Gastrocnemius medialis (tissue), 4 donors: Measurements from ENCODE around the gene EFNB3. TPM values are rescaled to one million over a fixed set of nuclear protein-coding genes. Genes with fewer than 3 reads are reported as not detected.
A peak's percentile ranks its signal among the peaks of the same experiment; 100 is the strongest.

Experiments used
- ATAC-seq, 2 donors: fragments of 150-250 bp; one replicate each; pipeline ENCODE4 v1.9.1; 2016
- DNase-seq, 2 donors: peaks; one replicate each; pipeline ENCODE4 v3.0.0-alpha.2; 2019
- H3K27ac ChIP-seq, 4 donors: fragments of 200-600 bp; sonication (generic); 1 replicate in 1 of 4; 2 replicates in 3 of 4; pipeline ENCODE4 v1.5.1; 2016 to 2018; ENCODE audit warnings: mild to moderate bottlenecking in 2 of 4, moderate library complexity in 1 of 4
- H3K27me3 ChIP-seq, 3 donors: fragments of 200-600 bp; sonication (generic) in 2 of 3; 1 replicate in 1 of 3; 2 replicates in 2 of 3; pipeline versions ENCODE4 v1.5.1 to v1.6.0; 2016 to 2019; ENCODE audit warnings: mild to moderate bottlenecking in 1 of 3, moderate library complexity in 1 of 3
- H3K36me3 ChIP-seq, 2 donors: fragments of 200-600 bp; sonication (generic) in 1 of 2; one replicate each; pipeline ENCODE4 v1.5.1; 2017 to 2018
- H3K4me1 ChIP-seq, 2 donors: fragments of 200-600 bp; sonication (generic) in 1 of 2; one replicate each; pipeline ENCODE4 v1.5.1; 2016 to 2017; ENCODE audit warnings: mild to moderate bottlenecking in 2 of 2
- H3K4me3 ChIP-seq, 4 donors: fragments of 200-600 bp; sonication (generic) in 3 of 4; 1 replicate in 1 of 4; 2 replicates in 3 of 4; pipeline ENCODE4 v1.5.1; 2016 to 2019; ENCODE audit warnings: mild to moderate bottlenecking in 2 of 4
- H3K9me3 ChIP-seq, 3 donors: fragments of 200-600 bp; sonication (generic) in 2 of 3; 1 replicate in 1 of 3; 2 replicates in 2 of 3; pipeline ENCODE4 v1.5.1; 2016 to 2019
- POLR2A ChIP-seq, 2 donors: fragments of 450-650 bp; IDR thresholded peaks; one replicate each; pipeline ENCODE4 v1.6.1; 2017; ENCODE audit warnings: antibody characterized with exemption in 2 of 2, mild to moderate bottlenecking in 2 of 2, moderate library complexity in 2 of 2
- in situ Hi-C, 4 donors: fragments of 200-750 bp; cut with MboI; loops; one replicate each; pipeline versions ENCODE4 v1.15.0 to v1.8.0; 2017; ENCODE audit warnings: low sequenced_read_pairs in 4 of 4
- intact Hi-C: fragments of 100-400 bp; cut with DNase I; formaldehyde crosslinking; loops from one replicate; pipeline ENCODE4 v1.15.1; 2023; ENCODE audit warnings: low total_unique reads
- total RNA-seq, 4 donors: library from RNA; depleted of rRNA; stranded (reverse); fragments of >200 nt; gene quantifications; one replicate each; pipeline versions ENCODE4 v1.1.0 to v1.2.3, GENCODE V29; 2016
- TF ChIP-seq, protein P1 (sequence below), 5 experiments: fragments of 450-650 bp in 3 of 5; fragments of 200-600 bp in 2 of 5; sonication (generic) in 2 of 5; IDR thresholded peaks in 4 of 5; conservative IDR thresholded peaks in 1 of 5; 1 replicate in 4 of 5; 2 replicates in 1 of 5; pipeline ENCODE4 v1.5.1; 2016 to 2019; ENCODE audit warnings: antibody characterized with exemption in 5 of 5, mild to moderate bottlenecking in 3 of 5, moderate library complexity in 3 of 5

The EFNB3 gene
- total RNA-seq, 4 donors from 2014 or later: 0.13 to 0.46 (median 0.31) TPM; not detected in 1

- in situ Hi-C loops: no loop called here
- H3K36me3 ChIP-seq: peaks cover 5 to 54% of the 10 kb centered on the region in 2 donors
- DNase-seq (no peak), ATAC-seq (no peak)
- H3K4me1 ChIP-seq: no peaks in the 10 kb centered on the region
- no peaks in the 10 kb centered on the region for H3K27me3 ChIP-seq
- no peak overlapping the region for H3K4me3 ChIP-seq
- intact Hi-C loops: no loop called here
- TF ChIP-seq, protein P1, sequence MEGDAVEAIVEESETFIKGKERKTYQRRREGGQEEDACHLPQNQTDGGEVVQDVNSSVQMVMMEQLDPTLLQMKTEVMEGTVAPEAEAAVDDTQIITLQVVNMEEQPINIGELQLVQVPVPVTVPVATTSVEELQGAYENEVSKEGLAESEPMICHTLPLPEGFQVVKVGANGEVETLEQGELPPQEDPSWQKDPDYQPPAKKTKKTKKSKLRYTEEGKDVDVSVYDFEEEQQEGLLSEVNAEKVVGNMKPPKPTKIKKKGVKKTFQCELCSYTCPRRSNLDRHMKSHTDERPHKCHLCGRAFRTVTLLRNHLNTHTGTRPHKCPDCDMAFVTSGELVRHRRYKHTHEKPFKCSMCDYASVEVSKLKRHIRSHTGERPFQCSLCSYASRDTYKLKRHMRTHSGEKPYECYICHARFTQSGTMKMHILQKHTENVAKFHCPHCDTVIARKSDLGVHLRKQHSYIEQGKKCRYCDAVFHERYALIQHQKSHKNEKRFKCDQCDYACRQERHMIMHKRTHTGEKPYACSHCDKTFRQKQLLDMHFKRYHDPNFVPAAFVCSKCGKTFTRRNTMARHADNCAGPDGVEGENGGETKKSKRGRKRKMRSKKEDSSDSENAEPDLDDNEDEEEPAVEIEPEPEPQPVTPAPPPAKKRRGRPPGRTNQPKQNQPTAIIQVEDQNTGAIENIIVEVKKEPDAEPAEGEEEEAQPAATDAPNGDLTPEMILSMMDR (IDR thresholded peaks at IDR 0.05 in 4 of 5, conservative IDR thresholded peaks at IDR 0.05 in 1 of 5): no peak
- TF ChIP-seq POLR2A (IDR thresholded peaks at IDR 0.05): no peak
- H3K27ac ChIP-seq: no peak overlapping the region
- H3K9me3 ChIP-seq: no peaks in the 10 kb centered on the region
Measured at GRCh38 chr17:7668482-7668881, 36.5 kb upstream of the EFNB3 start.

- H3K4me1 ChIP-seq: no peaks in the 10 kb centered on the region
- no peaks in the 10 kb centered on the region for H3K27me3 ChIP-seq
- no peak overlapping the region for H3K4me3 ChIP-seq
- intact Hi-C loops: no loop called here
- H3K9me3 ChIP-seq: no peaks in the 10 kb centered on the region
- no peak for DNase-seq
- in situ Hi-C loops: no loop called here
- H3K36me3 ChIP-seq: peaks cover 5 to 73% of the 10 kb centered on the region in 2 donors
- H3K27ac ChIP-seq: no peak overlapping the region
- TF ChIP-seq, protein P1 (IDR thresholded peaks at IDR 0.05 in 4 of 5, conservative IDR thresholded peaks at IDR 0.05 in 1 of 5): peak in 1 of 5 experiments; percentile 7
- TF ChIP-seq POLR2A (IDR thresholded peaks at IDR 0.05): no peak
- no peak for ATAC-seq
Measured at GRCh38 chr17:7673239-7673638, 31.8 kb upstream of the EFNB3 start.

DNA sequence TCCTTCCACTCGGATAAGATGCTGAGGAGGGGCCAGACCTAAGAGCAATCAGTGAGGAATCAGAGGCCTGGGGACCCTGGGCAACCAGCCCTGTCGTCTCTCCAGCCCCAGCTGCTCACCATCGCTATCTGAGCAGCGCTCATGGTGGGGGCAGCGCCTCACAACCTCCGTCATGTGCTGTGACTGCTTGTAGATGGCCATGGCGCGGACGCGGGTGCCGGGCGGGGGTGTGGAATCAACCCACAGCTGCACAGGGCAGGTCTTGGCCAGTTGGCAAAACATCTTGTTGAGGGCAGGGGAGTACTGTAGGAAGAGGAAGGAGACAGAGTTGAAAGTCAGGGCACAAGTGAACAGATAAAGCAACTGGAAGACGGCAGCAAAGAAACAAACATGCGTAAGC lies 30.1 kb upstream of the EFNB3 start:
- no peaks in the 10 kb centered on the region for H3K9me3 ChIP-seq
- H3K36me3 ChIP-seq: peaks cover 5 to 60% of the 10 kb centered on the region in 2 donors
- no peaks in the 10 kb centered on the region for H3K27me3 ChIP-seq
- TF ChIP-seq POLR2A (IDR thresholded peaks at IDR 0.05): no peak
- TF ChIP-seq, protein P1 (IDR thresholded peaks at IDR 0.05 in 4 of 5, conservative IDR thresholded peaks at IDR 0.05 in 1 of 5): no peak
- H3K4me3 ChIP-seq: no peak overlapping the region
- intact Hi-C loops (no loop called here), in situ Hi-C loops (loop anchor here in 2 of 4 donors (25.0 kb wide), 1 partner anchor 163 kb away; no protein-coding TSS in a partner anchor)
- DNase-seq: no peak
- ATAC-seq: no peak
- no peaks in the 10 kb centered on the region for H3K4me1 ChIP-seq
- no peak overlapping the region for H3K27ac ChIP-seq

DNA sequence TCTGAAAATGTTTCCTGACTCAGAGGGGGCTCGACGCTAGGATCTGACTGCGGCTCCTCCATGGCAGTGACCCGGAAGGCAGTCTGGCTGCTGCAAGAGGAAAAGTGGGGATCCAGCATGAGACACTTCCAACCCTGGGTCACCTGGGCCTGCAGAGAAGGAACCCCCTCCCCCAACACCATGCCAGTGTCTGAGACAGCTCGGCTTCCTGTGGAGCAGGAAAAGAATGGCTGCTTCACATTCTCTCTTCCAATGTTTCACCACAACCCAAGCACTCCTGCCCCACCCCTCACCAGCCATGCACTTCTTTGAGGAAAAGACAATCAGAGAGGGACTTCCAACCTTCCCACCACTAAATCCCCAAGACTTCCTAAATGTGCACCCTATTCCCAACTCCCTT lies 28.5 kb upstream of the EFNB3 start:
- intact Hi-C loops: no loop called here

More for the DNA sequence above, 28.5 kb upstream of the EFNB3 start:
- Histone ChIP-seq H3K36me3 (peaks cover 5 to 44% of the 10 kb centered on the region in 2 donors), H3K4me3 (no peak overlapping the region), H3K27ac (no peak overlapping the region), H3K27me3 (no peaks in the 10 kb centered on the region), H3K4me1 (no peaks in the 10 kb centered on the region), H3K9me3 (no peaks in the 10 kb centered on the region)
- no peak for ATAC-seq
- TF ChIP-seq POLR2A (IDR thresholded peaks at IDR 0.05): no peak
- TF ChIP-seq, protein P1 (IDR thresholded peaks at IDR 0.05 in 4 of 5, conservative IDR thresholded peaks at IDR 0.05 in 1 of 5): no peak
- in situ Hi-C loops: loop anchor here in 2 of 4 donors (25.0 kb wide), 1 partner anchor 164 kb away; no protein-coding TSS in a partner anchor
- DNase-seq: no peak
